DOHH2 (cell line): ENCODE measurements around the gene CLDN5.

ENCODE experiments used
- EZH2phosphoT487 ChIP-seq: fragments of 200-600 bp; sonication (generic); IDR thresholded peaks from 2 replicates; pipeline ENCODE4 v1.6.1; 2017; ENCODE audit warnings: borderline replicate concordance, mild to moderate bottlenecking, antibody characterized with exemption, low read length, moderate library complexity, mixed read lengths
- TF ChIP-seq, protein P1 (sequence below): fragments of 200-600 bp; sonication (generic); IDR thresholded peaks from one replicate; pipeline ENCODE4 v1.5.1; 2014; ENCODE audit warnings: antibody characterized with exemption, mild to moderate bottlenecking, low read depth, low read length; ENCODE audit not compliant: poor library complexity, severe bottlenecking

DNA sequence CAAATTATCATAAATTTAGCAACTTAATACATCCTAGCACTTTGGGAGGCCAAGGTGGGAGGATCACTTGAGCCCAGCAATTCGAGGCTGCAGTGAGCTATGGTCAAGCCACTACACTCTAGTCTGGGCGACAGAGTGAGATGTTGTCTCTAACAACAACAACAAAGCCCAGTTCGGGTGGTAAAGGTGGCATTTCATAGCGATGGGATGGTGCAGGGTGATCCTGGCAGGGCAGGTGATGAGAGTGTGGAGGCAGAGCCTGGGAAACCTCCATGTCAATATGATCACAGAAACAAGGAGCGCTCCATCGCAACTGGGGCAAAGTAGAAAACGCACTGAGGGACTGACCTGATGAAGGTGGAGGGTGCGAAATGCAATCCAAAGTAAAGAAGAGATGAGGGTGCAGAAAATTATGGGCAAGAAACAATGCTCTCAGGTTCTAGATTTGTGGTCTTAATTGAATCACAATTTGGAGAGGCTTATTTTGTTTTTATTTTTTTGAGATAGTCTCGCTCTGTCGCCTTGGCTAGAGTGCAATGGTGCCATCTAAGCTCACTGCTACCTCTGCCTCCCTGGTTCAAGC is 32.8 kb upstream of the CLDN5 start:
- TF ChIP-seq, protein P1, sequence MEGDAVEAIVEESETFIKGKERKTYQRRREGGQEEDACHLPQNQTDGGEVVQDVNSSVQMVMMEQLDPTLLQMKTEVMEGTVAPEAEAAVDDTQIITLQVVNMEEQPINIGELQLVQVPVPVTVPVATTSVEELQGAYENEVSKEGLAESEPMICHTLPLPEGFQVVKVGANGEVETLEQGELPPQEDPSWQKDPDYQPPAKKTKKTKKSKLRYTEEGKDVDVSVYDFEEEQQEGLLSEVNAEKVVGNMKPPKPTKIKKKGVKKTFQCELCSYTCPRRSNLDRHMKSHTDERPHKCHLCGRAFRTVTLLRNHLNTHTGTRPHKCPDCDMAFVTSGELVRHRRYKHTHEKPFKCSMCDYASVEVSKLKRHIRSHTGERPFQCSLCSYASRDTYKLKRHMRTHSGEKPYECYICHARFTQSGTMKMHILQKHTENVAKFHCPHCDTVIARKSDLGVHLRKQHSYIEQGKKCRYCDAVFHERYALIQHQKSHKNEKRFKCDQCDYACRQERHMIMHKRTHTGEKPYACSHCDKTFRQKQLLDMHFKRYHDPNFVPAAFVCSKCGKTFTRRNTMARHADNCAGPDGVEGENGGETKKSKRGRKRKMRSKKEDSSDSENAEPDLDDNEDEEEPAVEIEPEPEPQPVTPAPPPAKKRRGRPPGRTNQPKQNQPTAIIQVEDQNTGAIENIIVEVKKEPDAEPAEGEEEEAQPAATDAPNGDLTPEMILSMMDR: no peak
- TF ChIP-seq EZH2phosphoT487: no peak
